GM19468 (cell line): ENCODE measurements around the gene SSBP4.

Experiments used
- ATAC-seq: cut with Tn5 transposase; IDR thresholded peaks from one replicate; pipeline ENCODE4 v1.9.1; 2021; ENCODE audit warnings: mild to moderate bottlenecking, moderate library complexity, moderate number of reproducible peaks; ENCODE audit not compliant: unreplicated experiment; ENCODE audit errors: extremely low read depth

Gene SSBP4

DNA sequence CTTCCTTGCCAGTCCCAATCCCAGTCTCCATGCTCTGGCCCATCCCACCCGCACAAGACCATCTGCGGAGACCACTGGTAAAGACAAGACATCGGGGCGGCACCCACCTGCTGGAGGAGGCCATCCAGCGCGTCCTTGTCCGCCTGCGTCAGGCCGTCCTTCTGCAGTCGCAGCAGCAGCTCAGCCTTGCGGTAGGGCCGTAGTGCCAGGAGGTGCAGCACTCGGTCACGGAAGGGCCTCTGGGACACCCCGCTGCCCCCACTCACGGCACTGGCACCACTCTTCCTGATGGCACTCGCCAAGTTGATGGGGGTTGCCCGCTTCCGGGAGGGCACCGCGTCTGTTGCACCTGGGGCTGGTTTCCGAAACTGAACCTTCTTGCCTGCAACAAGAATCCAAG, 42.3 kb downstream of the SSBP4 start:
- no peak for ATAC-seq

DNA sequence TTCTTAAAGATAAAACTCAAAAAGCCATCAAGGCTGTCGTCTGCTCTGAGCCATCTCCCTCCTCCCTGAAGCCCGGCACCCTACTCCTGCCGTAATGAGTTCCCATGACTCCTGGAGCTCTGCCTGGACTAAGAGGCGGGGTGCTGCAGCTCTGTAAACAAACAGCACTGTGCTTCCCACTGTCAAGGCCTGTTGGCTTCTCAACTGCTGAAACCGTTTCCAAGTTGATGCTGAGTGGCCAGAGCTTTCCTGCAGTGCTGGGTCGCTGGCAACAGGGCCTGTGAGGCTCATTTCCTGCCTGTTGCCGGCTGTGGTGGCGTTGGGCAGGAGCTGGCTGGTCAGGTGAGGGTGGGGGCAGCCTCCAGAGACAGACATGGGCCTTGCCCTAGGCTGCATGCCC, 45.4 kb downstream of the SSBP4 start:
- no peak for ATAC-seq

DNA sequence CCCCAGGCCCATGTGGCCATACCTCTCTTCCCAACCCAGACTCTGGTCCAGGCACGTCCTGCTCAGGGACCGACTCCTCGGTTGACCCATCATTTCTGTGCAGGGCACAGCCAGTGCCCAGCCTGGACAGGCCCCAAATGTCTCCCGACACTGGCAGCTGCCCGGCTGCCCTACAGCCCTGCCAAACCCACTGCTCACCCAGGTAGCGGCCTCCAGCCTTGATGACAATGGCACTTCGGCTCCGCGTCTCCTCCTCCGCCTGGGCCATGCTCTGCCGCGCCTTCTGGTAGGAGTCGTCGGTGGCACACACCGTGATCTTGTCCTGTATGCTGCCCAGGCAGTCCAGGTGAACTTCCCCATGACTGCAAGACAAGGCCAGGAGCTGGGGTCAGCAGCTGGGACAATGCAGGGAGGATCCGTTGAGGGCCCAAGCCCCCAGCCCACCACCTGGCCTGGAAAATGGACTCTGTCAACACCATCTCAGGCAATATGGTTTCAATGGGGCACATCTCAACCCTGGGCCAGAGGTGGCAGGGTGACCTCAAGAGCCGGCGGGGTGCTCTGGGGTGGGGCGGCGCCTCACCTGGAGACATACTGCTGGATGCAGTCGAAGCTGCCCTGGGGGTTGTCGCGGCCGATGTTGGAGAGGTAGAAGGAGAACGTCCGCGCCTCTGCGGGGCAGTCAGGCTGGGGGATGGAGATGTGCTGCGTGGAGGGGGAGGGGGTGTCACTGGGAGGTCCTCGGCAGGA, 46.2 kb downstream of the SSBP4 start:
- ATAC-seq: no peak

DNA sequence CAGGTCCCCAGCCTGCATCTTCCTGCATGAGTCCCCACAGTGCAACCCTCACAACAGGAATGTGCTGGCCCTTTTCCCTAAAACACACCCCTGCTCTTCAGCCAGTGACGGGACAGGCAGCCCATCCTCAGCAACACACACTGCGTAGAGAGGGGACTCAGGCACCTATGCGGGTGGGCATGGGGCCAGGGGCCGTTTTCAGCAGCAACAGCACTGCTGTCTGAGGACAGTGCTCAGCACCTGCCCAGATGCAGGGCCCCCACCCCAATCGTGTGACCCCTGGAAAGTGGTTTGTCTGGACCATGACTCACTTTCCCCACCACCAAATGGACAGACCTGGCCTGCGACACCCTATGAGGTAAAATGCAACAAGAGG, 46.8 kb downstream of the SSBP4 start:
- no peak for ATAC-seq

DNA sequence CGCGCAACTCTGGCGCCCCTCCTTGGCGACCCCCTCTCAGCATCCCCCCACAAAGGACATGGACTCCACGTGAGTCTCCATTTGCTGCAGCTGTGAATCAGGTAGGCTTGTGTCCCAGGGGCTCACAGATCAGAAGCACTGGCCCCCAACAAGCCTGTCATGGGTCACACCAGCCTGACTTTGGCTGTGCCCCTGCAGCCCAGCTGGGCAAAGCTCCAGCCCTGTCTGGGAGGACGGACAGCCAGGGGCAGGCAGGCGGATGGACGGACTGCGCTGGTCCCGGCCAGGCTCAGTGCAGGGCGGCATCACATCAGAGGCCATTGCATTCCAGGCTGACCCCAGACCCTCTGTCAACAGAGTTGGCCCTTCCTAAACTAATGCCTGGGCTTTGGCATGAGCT, 47.2 kb downstream of the SSBP4 start:
- ATAC-seq: no peak

DNA sequence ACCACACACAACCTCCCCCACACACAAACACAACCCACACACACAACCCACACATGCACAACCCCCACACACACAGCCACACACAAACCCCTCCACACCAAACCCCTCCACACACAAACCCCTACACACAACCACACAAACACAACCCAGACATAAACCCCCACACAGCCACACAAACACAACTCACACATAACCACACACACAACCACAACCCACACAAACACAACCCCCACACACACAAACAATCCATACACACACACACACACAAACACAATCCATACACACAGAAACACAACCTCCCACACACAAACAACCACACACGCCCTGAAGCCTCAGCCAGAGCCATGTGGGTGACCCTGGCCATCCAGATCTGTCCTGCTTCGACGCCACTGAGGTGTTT, 48.8 kb downstream of the SSBP4 start:
- no peak for ATAC-seq

DNA sequence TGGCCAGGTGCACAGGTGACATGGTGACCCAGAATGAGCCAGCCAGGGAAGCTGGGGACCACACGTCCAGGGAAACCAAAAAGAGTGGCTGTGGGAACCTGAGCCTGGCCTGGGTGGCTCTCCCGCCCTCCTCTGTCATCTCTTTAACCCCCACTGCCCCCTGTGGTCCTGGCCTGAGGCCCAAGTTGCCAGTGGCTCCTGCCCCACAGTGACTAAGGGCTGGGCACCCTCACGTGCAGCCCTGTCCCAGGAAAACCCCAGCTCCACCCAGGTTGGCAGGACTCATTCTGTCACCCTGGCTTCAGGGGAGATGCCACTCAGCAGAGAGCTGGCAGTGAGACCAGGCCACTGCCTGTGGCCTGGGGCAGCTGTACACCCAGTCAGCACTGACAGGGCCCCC, 49.3 kb downstream of the SSBP4 start:
- ATAC-seq: no peak

DNA sequence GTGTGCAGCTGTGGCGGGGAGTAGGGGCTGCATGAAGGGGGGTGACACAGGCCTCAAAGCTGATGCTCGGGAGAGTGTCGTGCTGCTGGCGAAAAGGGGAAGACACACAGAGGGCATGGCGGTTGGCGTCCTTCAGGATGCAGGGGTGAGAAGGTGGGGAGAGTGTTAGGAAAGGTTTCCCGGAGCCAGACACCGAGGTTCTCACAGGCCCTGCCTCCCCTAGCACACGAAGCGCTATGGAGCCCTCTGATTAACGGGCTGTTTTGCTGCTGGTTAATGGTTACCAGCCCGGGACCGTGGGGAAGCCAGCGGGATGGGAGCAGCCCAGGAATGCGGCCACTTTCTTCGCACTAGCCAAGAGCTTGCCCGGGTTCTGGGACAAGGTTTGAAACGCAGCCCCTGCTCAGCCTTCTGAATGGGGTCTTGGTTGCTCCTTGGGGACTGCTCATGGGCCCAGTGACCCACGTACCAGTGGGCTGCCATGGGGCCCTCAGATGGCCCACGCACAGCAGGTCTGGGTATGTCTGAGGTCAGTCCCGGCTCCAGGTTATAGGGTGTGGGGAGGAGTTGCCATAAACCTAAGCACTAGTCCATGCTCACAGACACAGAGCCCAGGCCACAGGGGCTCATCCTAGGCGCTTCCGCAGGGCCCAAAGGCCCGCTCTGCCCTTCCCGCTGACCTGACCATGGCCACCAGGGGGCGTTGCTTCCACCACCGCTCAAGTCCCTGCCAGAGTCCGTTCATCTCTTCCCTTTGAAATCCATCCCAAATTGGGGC, 50.1 kb downstream of the SSBP4 start:
- ATAC-seq: no peak

DNA sequence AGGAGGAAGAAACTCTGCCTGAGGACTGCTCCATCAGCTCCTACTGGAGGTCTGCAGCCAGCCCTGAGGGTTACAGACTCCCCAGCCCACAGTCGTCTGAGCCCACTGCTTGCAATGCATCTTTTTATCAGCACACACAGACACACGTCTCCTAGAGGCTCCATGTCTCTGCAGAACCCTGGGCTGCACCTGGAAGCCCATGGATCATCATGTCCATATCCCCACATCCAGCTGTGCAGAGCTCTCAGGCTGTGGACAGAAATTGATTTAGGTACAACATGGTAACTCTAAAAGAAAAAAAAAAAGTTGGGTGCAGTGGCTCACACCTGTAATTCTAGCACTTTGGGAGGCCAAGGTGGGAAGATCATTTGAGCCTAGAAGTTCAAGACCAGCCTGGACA, 51.6 kb downstream of the SSBP4 start:
- no peak for ATAC-seq

DNA sequence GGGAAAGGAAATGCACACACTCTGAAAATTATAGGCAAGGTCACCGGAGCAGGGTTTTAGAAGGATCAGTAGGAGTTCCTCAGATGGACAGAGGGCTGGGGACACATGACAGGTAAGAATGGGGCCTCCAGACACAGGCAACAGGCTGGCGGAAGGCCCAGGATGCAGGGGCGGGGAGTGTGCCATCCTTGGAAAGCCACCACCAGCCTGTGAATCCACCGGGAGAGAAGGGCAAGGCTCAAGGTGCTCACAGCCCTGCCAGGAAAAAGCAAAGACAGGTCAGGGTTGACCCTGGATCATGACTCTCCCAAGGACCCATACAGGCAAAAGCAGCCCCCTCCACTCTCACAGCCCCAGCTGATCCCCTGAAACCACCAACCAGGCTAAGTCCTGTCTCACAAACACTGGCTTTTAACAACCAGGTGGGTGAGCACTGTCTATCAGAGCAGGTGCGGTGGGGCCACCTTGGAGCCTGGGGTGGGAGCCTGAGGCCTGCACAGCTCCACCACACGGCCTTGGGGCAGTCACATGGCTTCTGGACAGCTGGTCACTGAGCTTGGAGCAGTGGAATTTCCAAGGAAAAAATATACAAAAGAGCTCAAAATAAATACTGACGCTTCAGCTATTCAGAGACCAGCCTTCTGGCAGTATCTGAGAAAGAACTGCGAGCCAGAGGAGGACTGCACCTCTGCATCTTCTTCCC, 54.0 kb downstream of the SSBP4 start:
- ATAC-seq: no peak

DNA sequence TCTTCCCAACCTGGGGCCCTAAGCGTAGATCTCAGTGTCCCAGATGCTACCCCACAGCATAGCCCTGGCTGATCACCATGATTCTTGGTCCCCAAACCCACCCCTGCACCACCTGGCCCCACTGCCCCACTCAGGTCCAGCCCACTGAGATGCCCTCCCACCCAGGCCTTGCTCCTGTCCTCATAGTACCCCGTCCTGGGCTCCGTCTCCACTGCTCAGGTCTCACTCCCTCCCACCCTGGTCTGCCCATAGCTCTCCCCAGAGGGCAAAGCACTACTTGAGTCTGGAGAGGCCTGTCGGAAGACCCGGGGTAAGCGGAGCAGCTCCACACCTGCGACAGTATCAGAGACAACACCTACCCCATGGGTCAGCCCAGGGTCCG, 54.5 kb downstream of the SSBP4 start:
- ATAC-seq: no peak

DNA sequence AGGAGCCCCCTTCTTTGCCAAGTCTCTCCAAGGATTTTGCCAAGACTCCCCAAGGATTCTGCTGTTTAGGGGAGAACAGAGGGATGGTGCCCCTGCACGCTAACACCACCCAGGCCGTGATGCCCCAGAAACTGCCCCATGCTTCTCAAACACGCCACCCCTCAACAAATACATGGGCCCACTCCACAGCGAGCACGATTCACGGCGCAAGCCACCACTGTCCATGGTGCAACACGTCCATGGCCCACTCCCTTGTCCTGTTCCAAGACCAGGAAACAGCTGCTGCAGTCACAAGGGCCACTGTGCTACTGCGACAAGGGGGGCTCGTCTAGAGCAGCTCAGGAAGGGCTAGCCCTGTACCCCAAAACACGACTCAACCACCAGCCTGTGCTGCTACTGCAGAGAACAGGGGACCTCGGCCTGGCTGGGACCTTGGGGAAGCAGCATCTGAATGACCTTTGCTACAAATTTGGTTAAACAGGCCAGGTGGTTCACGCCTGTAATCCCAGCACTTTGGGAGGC, 55.2 kb downstream of the SSBP4 start:
- ATAC-seq: no peak

DNA sequence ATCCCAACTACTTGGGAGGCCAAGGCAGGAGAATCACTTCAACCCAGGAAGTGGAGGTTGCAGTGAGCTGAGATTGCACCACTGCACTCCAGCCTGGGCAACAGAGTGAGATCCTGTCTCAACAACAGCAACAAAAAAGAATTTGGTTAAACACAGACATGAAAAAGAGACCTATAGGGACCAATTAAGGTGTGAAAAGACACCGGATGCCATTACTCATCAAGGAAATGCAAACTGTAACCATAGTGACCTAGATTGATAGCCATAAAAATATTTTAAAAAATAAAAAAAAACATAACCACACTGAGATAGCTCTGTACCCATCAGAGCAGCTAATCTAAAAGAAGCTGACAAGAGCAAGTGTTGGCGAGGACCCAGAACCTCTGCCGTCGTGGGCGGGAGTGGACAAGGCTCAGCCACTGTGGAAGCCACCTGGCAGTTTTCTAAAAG, 55.8 kb downstream of the SSBP4 start:
- ATAC-seq: no peak

DNA sequence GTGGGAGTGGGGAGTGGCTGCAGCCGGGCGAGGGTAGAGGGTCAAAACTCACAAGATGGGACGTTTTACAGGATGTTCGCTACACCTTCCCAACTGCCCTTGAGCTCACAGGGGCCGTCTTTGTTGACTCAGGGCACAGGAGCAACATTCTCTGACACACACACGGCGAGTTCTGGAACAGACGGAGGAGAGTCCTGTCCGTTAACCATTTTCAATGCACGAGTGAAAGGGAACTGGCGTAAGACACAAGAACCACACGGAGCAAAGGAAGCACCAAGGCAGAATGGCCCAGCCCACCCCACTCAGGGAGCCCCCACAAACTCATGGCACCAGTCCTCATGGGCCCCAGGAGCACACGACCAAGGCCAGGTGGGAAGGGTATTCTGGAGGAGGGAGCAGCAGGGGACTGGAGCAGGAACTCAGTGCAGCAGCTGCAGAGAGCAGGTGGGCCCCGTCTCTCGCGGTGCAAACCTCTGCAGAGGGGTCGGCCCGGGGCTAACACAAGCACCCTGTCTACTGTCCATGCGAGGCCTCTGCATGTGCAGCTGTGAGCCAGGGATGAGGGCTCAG, 56.6 kb downstream of the SSBP4 start:
- no peak for ATAC-seq

DNA sequence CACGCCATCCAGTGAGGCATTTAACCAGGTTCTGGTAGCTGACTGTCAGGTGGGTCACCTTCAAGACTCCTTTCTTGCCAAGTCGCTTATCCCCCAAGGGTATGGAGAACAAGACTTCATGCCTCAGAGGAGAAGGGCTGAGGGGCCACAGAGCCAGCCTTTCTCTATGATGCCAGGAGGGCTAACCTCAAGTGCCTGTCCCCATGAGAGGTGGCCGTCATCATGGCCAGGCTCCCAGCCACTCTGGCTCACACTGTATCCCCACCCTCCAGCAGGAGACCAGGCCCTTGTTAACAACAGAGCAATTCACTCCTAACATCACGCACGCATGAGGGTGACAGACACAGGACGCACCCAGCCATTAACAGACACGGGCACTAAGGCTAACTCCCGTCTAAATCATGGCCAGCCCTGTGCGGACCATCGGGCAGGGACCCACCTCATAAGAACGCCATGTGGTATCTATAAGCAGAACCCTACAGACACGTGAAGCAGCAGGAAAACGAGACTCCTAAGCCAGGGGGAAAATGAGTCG, 57.4 kb downstream of the SSBP4 start:
- ATAC-seq: no peak

DNA sequence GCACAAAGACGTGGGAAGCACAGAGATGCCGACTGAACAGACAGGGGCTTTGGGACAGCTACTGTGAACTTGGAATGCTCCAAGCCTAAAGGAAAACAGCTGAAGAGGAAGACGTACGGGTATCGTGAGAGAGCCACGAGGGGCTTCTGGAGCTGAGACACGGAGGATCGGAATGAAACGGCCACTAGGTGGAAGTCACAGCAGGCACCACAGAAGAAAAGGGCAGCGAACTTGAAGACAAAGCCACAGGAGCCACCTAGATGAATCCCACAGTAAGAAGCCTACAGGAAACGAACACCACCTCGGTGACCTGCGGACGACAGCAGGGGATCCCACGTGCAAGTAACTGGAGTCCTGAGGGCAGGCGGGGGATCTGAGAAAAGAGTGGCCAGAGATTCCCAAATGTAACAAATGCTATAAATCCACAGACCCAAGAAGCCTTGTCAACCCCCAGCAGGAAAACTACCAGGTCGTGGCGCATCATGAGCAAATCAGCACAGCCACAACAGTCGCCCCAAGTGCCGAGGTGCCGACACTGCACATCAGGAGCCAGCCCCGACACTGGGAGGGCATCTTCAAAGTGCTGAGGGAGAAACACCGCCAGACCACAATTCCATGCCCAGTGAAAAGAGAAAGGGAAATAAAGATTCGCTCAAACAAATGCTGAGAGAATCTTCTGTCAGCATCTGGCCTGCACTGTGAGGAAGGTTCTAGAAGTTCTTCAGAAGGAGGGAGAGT, 58.0 kb downstream of the SSBP4 start:
- ATAC-seq: no peak

DNA sequence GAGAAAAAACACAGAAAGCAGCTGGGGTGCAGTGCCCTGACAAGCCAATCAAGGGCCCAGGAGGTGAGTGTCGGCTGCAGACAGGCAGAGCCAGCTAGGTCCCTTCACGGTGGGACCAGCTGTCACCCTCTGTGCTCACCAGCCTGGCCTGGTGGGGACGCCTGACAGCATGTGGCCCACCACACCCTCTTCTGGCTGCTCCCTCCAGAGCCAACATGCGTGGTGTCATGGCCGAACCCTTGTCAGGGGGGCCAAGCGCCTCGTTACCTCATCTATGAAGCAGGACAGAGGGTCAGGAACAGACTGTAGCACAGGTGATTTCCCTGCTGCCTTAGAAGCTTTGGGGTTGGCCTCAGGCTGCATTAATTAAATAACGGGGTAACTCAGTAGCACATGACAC, 58.8 kb downstream of the SSBP4 start:
- no peak for ATAC-seq

DNA sequence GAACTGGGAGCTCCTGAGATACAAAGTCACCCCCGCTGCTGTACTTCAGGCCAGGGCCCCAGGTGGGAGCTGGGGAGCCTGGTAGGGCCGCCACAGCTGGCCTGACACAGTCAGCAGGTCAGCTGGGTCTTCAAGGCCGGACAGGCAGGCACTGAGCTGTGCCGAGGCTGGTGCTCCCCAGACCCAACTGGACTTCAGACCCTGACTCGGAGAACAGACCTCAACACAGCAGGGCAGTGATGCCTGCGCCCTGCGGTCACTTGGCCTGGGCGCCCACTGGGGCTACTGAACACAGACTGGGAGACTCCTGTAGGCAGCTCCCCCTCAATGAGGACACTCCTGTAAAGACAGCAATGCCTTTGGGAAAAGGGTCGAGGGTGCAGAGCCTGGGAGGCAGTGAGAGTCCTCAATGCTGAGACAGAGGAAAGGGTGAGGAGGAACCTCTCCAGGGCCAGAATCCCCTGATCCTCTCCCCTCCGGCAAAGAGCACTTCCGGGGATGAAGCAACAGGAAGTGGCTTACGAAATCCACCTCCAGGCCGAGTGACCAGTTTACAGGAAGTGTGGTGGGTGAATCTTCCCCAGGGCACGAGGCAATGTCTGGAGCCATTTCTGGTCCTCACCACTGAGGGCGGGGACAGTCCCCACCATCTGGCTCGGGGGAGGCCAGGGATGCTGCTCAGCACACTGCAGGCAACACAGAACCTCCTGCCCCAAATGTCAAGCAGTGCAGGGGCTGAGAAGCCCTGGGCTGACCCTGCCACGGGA, 59.5 kb downstream of the SSBP4 start:
- no peak for ATAC-seq
